ENCODE results near the gene ZC3H18. TPM values are rescaled to one million over a fixed set of nuclear protein-coding genes. Genes with fewer than 3 reads are reported as not detected.
"Not testable (repeated sequence)": the region's sequence is repeated elsewhere in the genome, so short reads cannot be mapped to it uniquely, and the experiment has no call there.

ZC3H18 gene
- total RNA-seq, 1 experiment from 2014 or later = 61.8 TPM

GRCh38 chr16:88606148-88606757 lies 36.0 kb downstream of the ZC3H18 start:
- POLR2A ChIA-PET = no interaction called here
- H3K4me3 Mint-ChIP-seq = no peak overlapping the region
- no peak overlapping the region for H3K27ac Mint-ChIP-seq
- peaks cover 47% of the 10 kb centered on the region for H3K36me3 Mint-ChIP-seq
- peaks cover 17% of the 10 kb centered on the region for H3K4me1 Mint-ChIP-seq
- CTCF ChIA-PET = no interaction called here
- DNase-seq (ENCODE audit: low spot score) = no peak
- H3K9me3 Mint-ChIP-seq = no peaks in the 10 kb centered on the region
- no peak for ATAC-seq
- TF ChIP-seq TP53 (CRISPR knock-in tag; IDR thresholded peaks at IDR 0.05) = no peak
- H3K27me3 Mint-ChIP-seq (ENCODE audit: low read depth) = no peaks in the 10 kb centered on the region

- ATAC-seq (no peak), DNase-seq (ENCODE audit: low spot score) (no peak)
- no peaks in the 10 kb centered on the region for H3K9me3 Mint-ChIP-seq
- POLR2A ChIA-PET = no interaction called here
- H3K4me3 Mint-ChIP-seq = no peak overlapping the region
- TF ChIP-seq ZNF263 (CRISPR knock-in tag; IDR thresholded peaks at IDR 0.05; ENCODE audit: low read depth) (no peak), AR (CRISPR knock-in tag; IDR thresholded peaks at IDR 0.05) (no peak)
- CTCF ChIA-PET = interaction anchor here (0.7 to 2.6 kb wide), 2 partner anchors 13 to 538 kb away, joined by 3 to 11 read pairs; no protein-coding TSS in a partner anchor
- peak overlapping the region; percentile 47; the same call in 1 of the 2 replicates for H3K27ac Mint-ChIP-seq
- no peaks in the 10 kb centered on the region for H3K27me3 Mint-ChIP-seq (ENCODE audit: low read depth)
- peaks cover 39% of the 10 kb centered on the region for H3K36me3 Mint-ChIP-seq
- peaks cover 13% of the 10 kb centered on the region for H3K4me1 Mint-ChIP-seq
Measured at GRCh38 chr16:88608076-88608475, 37.9 kb downstream of the ZC3H18 start.

- not testable (repeated sequence) for DNase-seq (ENCODE audit: low spot score); H3K4me3 Mint-ChIP-seq; H3K27ac Mint-ChIP-seq; ATAC-seq; H3K27me3 Mint-ChIP-seq (ENCODE audit: low read depth); H3K9me3 Mint-ChIP-seq
- Mint-ChIP-seq H3K4me1 (peaks cover 13% of the 10 kb centered on the region), H3K36me3 (peaks cover 43% of the 10 kb centered on the region)
- POLR2A ChIA-PET = interaction anchor here (1.5 kb wide), 1 partner anchor 23 kb away, joined by 6 read pairs; no protein-coding TSS in a partner anchor
- CTCF ChIA-PET = interaction anchor here (0.6 to 2.7 kb wide), 20 partner anchors 9 to 128 kb away, joined by 3 to 34 read pairs (median 7); partner anchors contain the start of genes IL17C and ZC3H18
Measured at GRCh38 chr16:88609426-88609825, 39.2 kb downstream of the ZC3H18 start.

- POLR2A ChIA-PET = interaction anchor here (1.5 kb wide), 1 partner anchor 23 kb away, joined by 6 read pairs; no protein-coding TSS in a partner anchor
Measured at GRCh38 chr16:88610080-88610479, 39.9 kb downstream of the ZC3H18 start.

GRCh38 chr16:88610909-88611812 lies 41.0 kb downstream of the ZC3H18 start:
- Mint-ChIP-seq H3K4me3 (peak overlapping the region; percentile 57), H3K27me3 (ENCODE audit: low read depth) (no peaks in the 10 kb centered on the region), H3K27ac (peak overlapping the region; percentile 10), H3K4me1 (peaks cover 13% of the 10 kb centered on the region), H3K36me3 (peaks cover 39% of the 10 kb centered on the region), H3K9me3 (no peaks in the 10 kb centered on the region)
- ATAC-seq = peak; percentile 81
- DNase-seq (ENCODE audit: low spot score) = peak; percentile 68
- CTCF ChIA-PET = interaction anchor here (0.9 to 2.7 kb wide), 10 partner anchors 12 to 87 kb away, joined by 3 to 34 read pairs (median 7); partner anchors contain the start of genes IL17C and ZC3H18
- POLR2A ChIA-PET = interaction anchor here (0.6 to 1.5 kb wide), 4 partner anchors 21 to 897 kb away, joined by 3 to 7 read pairs (median 4); partner anchors contain the start of gene SNAI3
- TF ChIP-seq FOXJ3 (CRISPR knock-in tag; IDR thresholded peaks at IDR 0.05; ENCODE audit: borderline replicate concordance) = no peak
- TF ChIP-seq MXD4 (CRISPR knock-in tag; IDR thresholded peaks at IDR 0.05; ENCODE audit: borderline replicate concordance) = no peak
- TF ChIP-seq ZNF671 (CRISPR knock-in tag; IDR thresholded peaks at IDR 0.05) = no peak
- TF ChIP-seq GABPB1 (CRISPR knock-in tag; IDR thresholded peaks at IDR 0.05) = no peak
- no peak for TF ChIP-seq NFATC4 (CRISPR knock-in tag; IDR thresholded peaks at IDR 0.05)
- no peak for TF ChIP-seq JAZF1 (CRISPR knock-in tag; IDR thresholded peaks at IDR 0.05)
- TF ChIP-seq ZNF416 (CRISPR knock-in tag; IDR thresholded peaks at IDR 0.05) = no peak
- TF ChIP-seq MLX (CRISPR knock-in tag; IDR thresholded peaks at IDR 0.05) = no peak
- no peak for TF ChIP-seq OVOL2 (CRISPR knock-in tag; IDR thresholded peaks at IDR 0.05; ENCODE audit: borderline replicate concordance)
- TF ChIP-seq GTF2I (CRISPR knock-in tag; conservative IDR thresholded peaks at IDR 0.05) = no peak
- no peak for TF ChIP-seq ATF3 (CRISPR knock-in tag; conservative IDR thresholded peaks at IDR 0.05)
- no peak for TF ChIP-seq ESRRA (CRISPR knock-in tag; IDR thresholded peaks at IDR 0.05; ENCODE audit: borderline replicate concordance)

More at GRCh38 chr16:88610080-88610479, 39.9 kb downstream of the ZC3H18 start:
- Mint-ChIP-seq H3K36me3 (peaks cover 44% of the 10 kb centered on the region), H3K9me3 (no peaks in the 10 kb centered on the region), H3K27me3 (ENCODE audit: low read depth) (no peaks in the 10 kb centered on the region), H3K27ac (no peak overlapping the region), H3K4me1 (peaks cover 13% of the 10 kb centered on the region), H3K4me3 (no peak overlapping the region)
- ATAC-seq (peak; percentile 66), DNase-seq (ENCODE audit: low spot score) (peak; percentile 34)
- no peak for TF ChIP-seq GRHL2 (CRISPR knock-in tag; IDR thresholded peaks at IDR 0.05; ENCODE audit: insufficient replicate concordance, severe bottlenecking)
- TF ChIP-seq CDX4 (CRISPR knock-in tag; IDR thresholded peaks at IDR 0.05; ENCODE audit: borderline replicate concordance) = no peak
- CTCF ChIA-PET = interaction anchor here (0.6 to 2.7 kb wide), 22 partner anchors 8 to 172 kb away, joined by 3 to 34 read pairs (median 6); partner anchors contain the start of genes IL17C and ZC3H18

All from WTC11 (cell line).